Small intestine (tissue), 7 donors: Measurements from ENCODE around the gene HOXA11. TPM values are rescaled to one million over a fixed set of nuclear protein-coding genes. Genes with fewer than 3 reads are reported as not detected.

ENCODE experiments used
- DNase-seq, 2 donors: peaks; one replicate each; pipeline versions ENCODE4 v3.0.0 to v3.0.0-alpha.2; 2013
- FAIRE-seq: peaks from 2 replicates; lab custom pipeline; 2012; peaks lifted over from hg19 to GRCh38; lab: Jason Lieb, UNC
- H3K27ac ChIP-seq, 3 donors: one replicate each; pipeline ENCODE4 v1.5.1; 2013; ENCODE audit warnings: low read length in 2 of 3, mild to moderate bottlenecking in 2 of 3, control low read depth in 1 of 3, inconsistent platforms in 1 of 3, low read depth in 1 of 3, moderate library complexity in 1 of 3
- H3K27me3 ChIP-seq, 3 donors: one replicate each; pipeline ENCODE4 v1.6.1; 2013; ENCODE audit warnings: low read length in 3 of 3, inconsistent platforms in 1 of 3; ENCODE audit not compliant: control insufficient read depth in 3 of 3, insufficient read depth in 3 of 3
- H3K36me3 ChIP-seq, 3 donors: one replicate each; pipeline ENCODE4 v1.6.1; 2013; ENCODE audit warnings: low read length in 3 of 3, inconsistent platforms in 1 of 3, low read depth in 1 of 3, mild to moderate bottlenecking in 1 of 3, moderate library complexity in 1 of 3; ENCODE audit not compliant: control insufficient read depth in 3 of 3, insufficient read depth in 2 of 3
- H3K4me1 ChIP-seq, 3 donors: one replicate each; pipeline ENCODE4 v1.6.1; 2013; ENCODE audit warnings: low read length in 2 of 3, inconsistent platforms in 1 of 3, low read depth in 1 of 3, mild to moderate bottlenecking in 1 of 3, moderate library complexity in 1 of 3; ENCODE audit not compliant: control insufficient read depth in 3 of 3, insufficient read depth in 2 of 3
- H3K4me3 ChIP-seq, 3 donors: one replicate each; pipeline ENCODE4 v1.5.1; 2013; ENCODE audit warnings: low read length in 3 of 3, control low read depth in 1 of 3, inconsistent platforms in 1 of 3, low read depth in 1 of 3, mild to moderate bottlenecking in 1 of 3, moderate library complexity in 1 of 3
- H3K9me3 ChIP-seq, 2 donors: one replicate each; pipeline ENCODE4 v1.6.1; 2013; ENCODE audit warnings: low read depth in 1 of 2, low read length in 1 of 2; ENCODE audit not compliant: control insufficient read depth in 2 of 2, insufficient read depth in 1 of 2
- WGBS, 3 donors: extraction: QIAGEN DNeasy Blood & Tissue Kit; methylation state at CpG; one replicate each; pipeline ENCODE4 v1.1.7; 2013; 5-methylcytosine and 5-hydroxymethylcytosine counted together
- polyA plus RNA-seq, 4 donors: library from polyadenylated mRNA; stranded (reverse) in 3 of 4; unstranded in 1 of 4; fragments of 200-250 nt in 3 of 4; fragments of 120-200 nt in 1 of 4; gene quantifications; one replicate each; pipeline versions ENCODE4 v1.2.1 to v1.2.3, GENCODE V29; 2013
- donor health status: healthy with polysubstance abuse.
- donor health status: control.
- donor health status: control.
- donor health status: Bipolar disorder and iron deficiency.
- donor health status: healthy.

Gene HOXA11
- polyA plus RNA-seq, 4 donors: 0.04 TPM; not detected in 3

GRCh38 chr7:27165996-27166530 lies 19.0 kb downstream of the HOXA11 start:
- Histone ChIP-seq H3K9me3 (peaks cover 0 to 19% of the 10 kb centered on the region in 2 donors), H3K27me3 (peaks cover 12 to 95% (median 73%) of the 10 kb centered on the region in 3 donors), H3K27ac (peak overlapping the region in 1 of 3 donors; percentile 54), H3K4me1 (peaks cover 0 to 5% (median 0%) of the 10 kb centered on the region in 3 donors), H3K36me3 (peaks cover 0 to 12% (median 0%) of the 10 kb centered on the region in 3 donors), H3K4me3 (peak overlapping the region in 2 of 3 donors; percentile 40 to 68)
- no peak for DNase-seq
- no peak for FAIRE-seq
- 7 to 21% (median 11%) methylated on average over 41 to 46 of the region's 46 CpGs for WGBS, 3 donors

- Histone ChIP-seq H3K36me3 (peaks cover 0 to 12% (median 0%) of the 10 kb centered on the region in 3 donors), H3K9me3 (peaks cover 0 to 19% of the 10 kb centered on the region in 2 donors), H3K27me3 (peaks cover 12 to 99% (median 73%) of the 10 kb centered on the region in 3 donors), H3K27ac (peak within 1 kb of the TSS in 1 of 3 donors; percentile 54), H3K4me1 (peaks cover 0 to 7% (median 0%) of the 10 kb centered on the region in 3 donors), H3K4me3 (peak within 1 kb of the TSS in 2 of 3 donors; percentile 40 to 68)
- no peak for FAIRE-seq
- WGBS, 3 donors: 6 to 14% (median 11%) methylated on average over 71 to 82 of the region's 82 CpGs
- DNase-seq: peak in 1 of 2 donors; percentile 82
These were observed 19.7 kb downstream of the HOXA11 start, which contains the start of gene HOXA9 for GRCh38 chr7:27165089-27165995. Gene HOXA9, minus strand, starts transcription at chr7:27165537. Its CDS starts 80 bp downstream, at chr7:27165457.

- no peak for FAIRE-seq
- peak overlapping the region in 1 of 3 donors; percentile 33 for H3K27ac ChIP-seq
- peaks cover 0 to 19% of the 10 kb centered on the region in 2 donors for H3K9me3 ChIP-seq
- WGBS, 3 donors: 6 to 13% (median 7%) methylated on average over 47 of the region's 47 CpGs
- DNase-seq: no peak
- H3K4me1 ChIP-seq: peaks cover 0 to 11% (median 0%) of the 10 kb centered on the region in 3 donors
- peak overlapping the region in 2 of 3 donors; percentile 40 to 68 for H3K4me3 ChIP-seq
- peaks cover 0 to 12% (median 0%) of the 10 kb centered on the region in 3 donors for H3K36me3 ChIP-seq
- H3K27me3 ChIP-seq: peaks cover 12 to 99% (median 72%) of the 10 kb centered on the region in 3 donors
These were observed 20.5 kb downstream of the HOXA11 start for GRCh38 chr7:27164367-27165088.

GRCh38 chr7:27164045-27164366 lies 21.0 kb downstream of the HOXA11 start:
- Histone ChIP-seq H3K4me1 (peaks cover 0 to 11% (median 0%) of the 10 kb centered on the region in 3 donors), H3K27me3 (peaks cover 10 to 99% (median 73%) of the 10 kb centered on the region in 3 donors), H3K27ac (peak overlapping the region in 1 of 3 donors; percentile 33), H3K36me3 (peaks cover 0 to 9% (median 0%) of the 10 kb centered on the region in 3 donors), H3K9me3 (peaks cover 0 to 17% of the 10 kb centered on the region in 2 donors), H3K4me3 (peak overlapping the region in 2 of 3 donors; percentile 40 to 68)
- WGBS, 3 donors: 13 to 33% (median 24%) methylated on average over 12 of the region's 12 CpGs
- FAIRE-seq: no peak
- no peak for DNase-seq

- no peak for DNase-seq
- no peak for FAIRE-seq
These were observed 21.6 kb downstream of the HOXA11 start for GRCh38 chr7:27163288-27164044.

GRCh38 chr7:27162561-27163287 lies 22.3 kb downstream of the HOXA11 start:
- FAIRE-seq: no peak
- peaks cover 10 to 99% (median 73%) of the 10 kb centered on the region in 3 donors for H3K27me3 ChIP-seq
- no peak overlapping the region for H3K4me3 ChIP-seq
- H3K4me1 ChIP-seq: peaks cover 0 to 11% (median 0%) of the 10 kb centered on the region in 3 donors
- WGBS, 3 donors: 34 to 66% (median 50%) methylated on average over 7 of the region's 7 CpGs
- no peak for DNase-seq
- peaks cover 0 to 17% of the 10 kb centered on the region in 2 donors for H3K9me3 ChIP-seq
- H3K36me3 ChIP-seq: peaks cover 0 to 7% (median 0%) of the 10 kb centered on the region in 3 donors
- H3K27ac ChIP-seq: peak overlapping the region in 1 of 3 donors; percentile 6

More at GRCh38 chr7:27163288-27164044, 21.6 kb downstream of the HOXA11 start:
- Histone ChIP-seq H3K27me3 (peaks cover 7 to 99% (median 73%) of the 10 kb centered on the region in 3 donors), H3K4me1 (peaks cover 0 to 11% (median 0%) of the 10 kb centered on the region in 3 donors), H3K9me3 (peaks cover 0 to 16% of the 10 kb centered on the region in 2 donors), H3K36me3 (peaks cover 0 to 9% (median 0%) of the 10 kb centered on the region in 3 donors), H3K27ac (peak overlapping the region in 1 of 3 donors; percentile 6), H3K4me3 (peak overlapping the region in 1 of 3 donors; percentile 40)
- 20 to 50% (median 35%) methylated on average over 24 of the region's 24 CpGs for WGBS, 3 donors
